Ovary (tissue), 9 donors: Measurements from ENCODE around the gene BTK. TPM values are rescaled to one million over a fixed set of nuclear protein-coding genes. Genes with fewer than 3 reads are reported as not detected.

Experiments
- DNase-seq, 5 donors: peaks; one replicate each; pipeline ENCODE4 v3.0.0-alpha.2; 2019 to 2020
- H3K27ac ChIP-seq, 2 donors: fragments of 200-600 bp; one replicate each; pipeline versions ENCODE4 v1.5.1 to v1.8.0; 2019 to 2022
- H3K27me3 ChIP-seq: fragments of 200-600 bp; one replicate; pipeline ENCODE4 v1.8.0; 2022
- H3K36me3 ChIP-seq: fragments of 200-600 bp; sonication (generic); one replicate; pipeline ENCODE4 v1.5.1; 2019
- H3K4me1 ChIP-seq: one replicate; pipeline ENCODE4 v1.8.1; 2013; ENCODE audit warnings: mild to moderate bottlenecking, moderate library complexity; ENCODE audit not compliant: insufficient read depth
- H3K4me3 ChIP-seq: fragments of 200-600 bp; sonication (generic); one replicate; pipeline ENCODE4 v1.5.1; 2017
- H3K9me3 ChIP-seq, 2 donors: fragments of 200-600 bp in 1 of 2; sonication (generic) in 1 of 2; one replicate each; pipeline versions ENCODE4 v1.5.1 to v1.8.1; 2013 to 2019; ENCODE audit warnings: mild to moderate bottlenecking in 1 of 2, moderate library complexity in 1 of 2
- CTCF ChIP-seq, 3 donors: fragments of 450-650 bp in 2 of 3; fragments of 200-600 bp in 1 of 3; IDR thresholded peaks; one replicate each; pipeline versions ENCODE4 v1.5.1 to v1.8.0; 2016 to 2022; ENCODE audit warnings: antibody characterized with exemption in 3 of 3, mild to moderate bottlenecking in 1 of 3
- EP300 ChIP-seq: sonication (generic); formaldehyde crosslinking; IDR thresholded peaks from one replicate; pipeline ENCODE4 v1.6.1; 2017; ENCODE audit warnings: antibody characterized with exemption
- POLR2A ChIP-seq: fragments of 450-650 bp; IDR thresholded peaks from one replicate; pipeline ENCODE4 v1.6.1; 2017; ENCODE audit warnings: antibody characterized with exemption, mild to moderate bottlenecking, moderate library complexity
- WGBS, 3 donors: extraction: QIAGEN DNeasy Blood & Tissue Kit in 1 of 3; methylation state at CpG; one replicate each; pipeline versions ENCODE4 v1.1.5 to v1.1.7; 2013 to 2017; 5-methylcytosine and 5-hydroxymethylcytosine counted together
- intact Hi-C, 4 donors: fragments of 100-400 bp; cut with DNase I; formaldehyde crosslinking; loops; one replicate each; pipeline versions ENCODE4 v1.11.0 to v1.15.1; 2022 to 2023
- polyA plus RNA-seq, 2 donors: library from polyadenylated mRNA; stranded (reverse); fragments of 200-250 nt in 1 of 2; fragments of 350-450 nt in 1 of 2; fragmentation: Illumina TruSeq in 1 of 2; extraction: RNeasy Lipid Tissue Mini Kit (QIAGEN cat#74804) in 1 of 2; gene quantifications; one replicate each; pipeline ENCODE4 v1.2.3, GENCODE V29; 2013 to 2014
- total RNA-seq, 7 donors: library from RNA; depleted of rRNA in 2 of 7; stranded (reverse); fragments of >200 nt in 2 of 7; fragmentation: NEBNext Ultra II Directional in 3 of 7; extraction: Animal tissue kit (Norgen Biotek cat#: 25700) in 3 of 7; gene quantifications; one replicate each; pipeline versions ENCODE4 v1.1.0 to v1.2.4, GENCODE V29; 2016 to 2023
- donor health status: DM: no; HTN: no; CAD: no; lungs with moderate emphysema.
- donor health status: DM: no; HTN: no; CAD: no.
- donor health status: Bipolar disorder and iron deficiency.
- donor health status: DM: yes; HTN: yes; CAD: no.
- donor health status: DM: no; HTN: no; CAD: no.
- donor health status: DM: yes; HTN: yes; CAD: no.

The BTK gene
- total and polyA plus RNA-seq, 9 donors, result 0.81 to 7.5 (median 1.3) TPM

GRCh38 chrX:101415180-101416145 is 29.5 kb upstream of the BTK start:
- H3K27ac ChIP-seq, result peak overlapping the region; percentile 4 to 70
- H3K27me3 ChIP-seq, result no peaks in the 10 kb centered on the region
- no peaks in the 10 kb centered on the region for H3K36me3 ChIP-seq
- DNase-seq, result peak in 3 of 5 donors; percentile 27 to 42 (median 40)
- no peaks in the 10 kb centered on the region for H3K9me3 ChIP-seq
- H3K4me3 ChIP-seq, result no peak overlapping the region
- intact Hi-C loops, result loop anchor here in 1 of 4 donors (5.0 to 10.0 kb wide), 2 partner anchors 69 to 382 kb away; partner anchors contain the start of gene ARMCX4
- TF ChIP-seq EP300 (no peak), POLR2A (no peak), CTCF (IDR thresholded peaks at IDR 0.05) (peak; percentile 56 to 74 (median 59))
- peaks cover 6% of the 10 kb centered on the region for H3K4me1 ChIP-seq
- 27 to 36% (median 29%) methylated on average over 12 of the region's 12 CpGs for WGBS, 3 donors

DNA sequence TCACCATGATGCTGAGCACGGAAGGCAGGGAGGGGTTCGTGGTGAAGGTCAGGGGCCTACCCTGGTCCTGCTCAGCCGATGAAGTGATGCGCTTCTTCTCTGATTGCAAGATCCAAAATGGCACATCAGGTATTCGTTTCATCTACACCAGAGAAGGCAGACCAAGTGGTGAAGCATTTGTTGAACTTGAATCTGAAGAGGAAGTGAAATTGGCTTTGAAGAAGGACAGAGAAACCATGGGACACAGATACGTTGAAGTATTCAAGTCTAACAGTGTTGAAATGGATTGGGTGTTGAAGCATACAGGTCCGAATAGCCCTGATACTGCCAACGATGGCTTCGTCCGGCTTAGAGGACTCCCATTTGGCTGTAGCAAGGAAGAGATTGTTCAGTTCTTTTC is 26.0 kb upstream of the BTK start:
- no peaks in the 10 kb centered on the region for H3K27me3 ChIP-seq
- DNase-seq, result no peak
- intact Hi-C loops, result loop anchor here in 2 of 4 donors (5.0 to 10.0 kb wide), 2 partner anchors 73 to 390 kb away; partner anchors contain the start of gene ARMCX4 (in 1 of the 2)
- H3K4me1 ChIP-seq, result peaks cover 6% of the 10 kb centered on the region
- no peak for TF ChIP-seq EP300
- no peak for TF ChIP-seq POLR2A
- TF ChIP-seq CTCF (IDR thresholded peaks at IDR 0.05), result no peak
- H3K27ac ChIP-seq, result no peak overlapping the region
- H3K9me3 ChIP-seq, result no peaks in the 10 kb centered on the region
- no peaks in the 10 kb centered on the region for H3K36me3 ChIP-seq
- H3K4me3 ChIP-seq, result no peak overlapping the region
- 74 to 76% (median 75%) methylated on average over 10 of the region's 10 CpGs for WGBS, 3 donors

DNA sequence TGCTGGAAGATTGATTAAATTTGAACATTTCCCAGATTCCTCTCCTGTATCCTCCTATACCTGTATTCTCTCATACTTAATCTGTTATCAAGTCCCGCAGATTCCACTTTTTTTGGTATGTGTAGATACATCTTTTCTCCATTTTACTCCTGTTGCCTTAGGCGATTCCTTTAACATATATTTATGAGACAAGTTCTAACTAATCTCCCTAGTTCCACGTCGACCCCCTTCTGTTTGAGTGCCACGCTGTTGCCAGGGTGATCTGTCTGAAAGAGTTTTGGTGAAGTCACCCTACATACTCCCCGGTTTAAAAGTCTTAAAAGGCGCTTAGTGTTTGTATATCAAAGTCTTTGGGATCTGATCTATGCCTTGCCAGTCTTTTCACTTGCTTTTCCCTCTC is 24.5 kb upstream of the BTK start:
- DNase-seq, result no peak
- H3K27ac ChIP-seq, result no peak overlapping the region
- 40 to 50% (median 50%) methylated on average over 7 of the region's 7 CpGs for WGBS, 3 donors
- no peaks in the 10 kb centered on the region for H3K36me3 ChIP-seq
- intact Hi-C loops, result loop anchor here in 2 of 4 donors (5.0 to 10.0 kb wide), 2 partner anchors 74 to 392 kb away; partner anchors contain the start of gene ARMCX4 (in 1 of the 2)
- no peak for TF ChIP-seq CTCF (IDR thresholded peaks at IDR 0.05)
- no peak for TF ChIP-seq EP300
- TF ChIP-seq POLR2A, result no peak
- no peaks in the 10 kb centered on the region for H3K27me3 ChIP-seq
- H3K4me1 ChIP-seq, result peaks cover 1% of the 10 kb centered on the region
- H3K9me3 ChIP-seq, result no peaks in the 10 kb centered on the region
- no peak overlapping the region for H3K4me3 ChIP-seq

- H3K27me3 ChIP-seq, result no peaks in the 10 kb centered on the region
- WGBS, 3 donors, result 33 to 47% (median 36%) methylated on average over 6 of the region's 6 CpGs
- TF ChIP-seq POLR2A, result no peak
- TF ChIP-seq EP300, result no peak
- no peak for TF ChIP-seq CTCF (IDR thresholded peaks at IDR 0.05)
- H3K36me3 ChIP-seq, result no peaks in the 10 kb centered on the region
- H3K27ac ChIP-seq, result no peak overlapping the region
- no peaks in the 10 kb centered on the region for H3K9me3 ChIP-seq
- no peak for DNase-seq
- H3K4me1 ChIP-seq, result peaks cover 1% of the 10 kb centered on the region
- H3K4me3 ChIP-seq, result peak overlapping the region; percentile 55
- intact Hi-C loops, result no loop called here
These were observed 23.1 kb upstream of the BTK start for GRCh38 chrX:101409043-101409442.
